ENCODE measurements around the gene ZNF230.

DNA sequence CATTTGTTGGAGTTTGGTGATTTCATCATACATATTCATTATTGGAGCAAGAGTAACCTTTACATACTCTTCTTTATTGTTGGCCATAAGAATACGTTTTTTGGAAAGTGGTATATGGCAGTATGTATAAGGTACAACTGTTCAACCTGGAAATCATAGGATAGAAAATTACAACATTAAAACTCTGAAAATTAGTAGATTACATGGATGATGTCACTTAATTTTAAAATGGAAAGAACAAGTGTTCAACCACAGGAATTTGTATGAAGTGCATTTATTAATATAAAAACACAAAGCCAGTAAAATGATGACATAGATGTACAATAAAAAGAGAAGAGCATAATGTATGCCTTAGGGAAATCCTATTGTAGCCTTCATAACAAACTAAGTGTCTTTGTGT is 26.0 kb upstream of the ZNF230 start:
- TF ChIP-seq SIN3A (IDR thresholded peaks at IDR 0.05; ENCODE audit: borderline replicate concordance in 2 of 2, control insufficient read depth in 1 of 2, low read depth in 2 of 2, low read length in 2 of 2), result no peak
- no peak for TF ChIP-seq CEBPB (tag; IDR thresholded peaks at IDR 0.05)

All from K562 (cell line).